ENCODE data around the gene MRI1. TPM values are rescaled to one million over a fixed set of nuclear protein-coding genes. Genes with fewer than 3 reads are reported as not detected.

Gene MRI1
- total RNA-seq, 2 experiments from 2014 or later: 37.1 to 40.8 TPM

DNA sequence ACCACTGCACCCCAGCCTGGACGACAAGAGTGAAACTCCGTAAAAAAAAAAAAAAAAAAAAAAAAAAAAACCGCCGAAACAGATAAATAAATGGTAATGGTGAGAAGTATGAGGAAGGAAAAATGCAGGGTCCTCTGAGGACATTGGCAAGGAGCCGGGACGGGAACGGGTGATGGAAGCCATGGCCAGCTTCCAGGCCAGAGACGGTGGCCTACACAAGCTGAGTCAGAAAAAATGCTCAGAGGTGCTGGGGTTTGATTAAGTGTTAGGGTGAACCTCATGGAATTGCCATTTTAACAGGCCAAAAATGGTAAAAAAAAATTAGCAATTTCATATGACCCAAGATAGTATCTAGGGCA lies 30.1 kb downstream of the MRI1 start:
- Mint-ChIP-seq H3K4me1 (ENCODE audit: low read depth) (peaks cover 29% of the 10 kb centered on the region), H3K4me3 (peak overlapping the region; percentile 96), H3K27ac (peak overlapping the region; percentile 94), H3K36me3 (ENCODE audit: low read depth) (no peaks in the 10 kb centered on the region), H3K9me3 (no peaks in the 10 kb centered on the region), H3K27me3 (no peaks in the 10 kb centered on the region)
- DNase-seq: no peak
- intact Hi-C loops (cut with micrococcal nuclease): no loop called here
- TF ChIP-seq CTCF (IDR thresholded peaks at IDR 0.05): no peak
- no peak for ATAC-seq
- ChIA-PET POLR2A (interaction anchor here (1.0 to 6.7 kb wide), 8 partner anchors 10 to 68 kb away, joined by 3 to 32 read pairs (median 5); partner anchors contain the start of gene C19orf53), CTCF (interaction anchor here (1.2 to 6.2 kb wide), 3 partner anchors 8 to 67 kb away, joined by 3 to 58 read pairs (median 5); no protein-coding TSS in a partner anchor)

DNA sequence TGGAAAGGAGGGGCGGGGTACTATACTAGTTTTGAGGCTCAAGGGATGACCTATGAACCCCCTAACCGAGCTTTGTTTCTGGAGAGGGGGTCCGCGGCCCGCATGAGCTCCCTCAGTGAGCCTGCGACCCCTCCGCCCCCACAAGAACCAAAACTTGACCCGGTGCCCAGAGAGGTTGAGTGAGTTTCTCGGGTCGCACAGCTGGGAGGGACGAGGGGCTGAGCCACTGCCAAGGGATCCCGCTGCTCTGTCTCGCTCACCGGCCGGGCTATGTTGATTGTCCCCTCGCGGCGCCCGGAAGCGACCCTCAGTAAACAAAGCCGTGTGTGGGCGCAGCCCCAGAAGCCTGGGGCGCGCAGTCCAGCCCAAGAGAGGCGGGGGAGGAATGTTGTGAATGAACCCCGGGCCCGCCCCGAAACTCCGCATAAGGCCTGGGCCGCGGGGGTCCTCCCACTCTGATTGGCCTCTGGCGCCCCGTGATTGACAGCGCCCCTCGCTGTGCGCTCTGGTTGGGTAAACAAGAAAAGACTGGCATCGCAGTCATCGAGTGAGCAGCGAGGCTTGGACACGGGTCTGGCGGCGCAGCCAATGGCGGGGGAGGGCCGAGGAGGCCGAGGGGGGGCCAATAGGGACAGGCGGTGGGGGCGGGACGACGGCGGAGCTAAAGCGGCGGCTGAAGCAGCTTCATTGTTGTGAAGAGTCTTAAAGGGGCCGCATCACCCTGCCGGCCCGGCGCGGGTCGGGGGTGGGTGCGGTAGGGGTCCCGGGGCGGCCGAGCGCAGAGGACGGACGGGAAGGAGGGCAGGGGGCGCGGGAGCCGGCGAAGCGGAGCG lies 30.7 kb downstream of the MRI1 start, which contains the start of gene ZSWIM4:
Gene ZSWIM4 (plus strand): TSS at position 687 of the 833 bp plus-strand sequence. CDS start 206 bp downstream, outside the sequence.
- peak within 1 kb of the TSS; percentile 96 for H3K4me3 Mint-ChIP-seq

GRCh38 chr19:13795595-13796300 lies 31.4 kb downstream of the MRI1 start:
- H3K36me3 Mint-ChIP-seq (ENCODE audit: low read depth): no peaks in the 10 kb centered on the region
- no peaks in the 10 kb centered on the region for H3K9me3 Mint-ChIP-seq
- H3K27me3 Mint-ChIP-seq: no peaks in the 10 kb centered on the region
- peak; percentile 24 for DNase-seq
- no peak for TF ChIP-seq CTCF (IDR thresholded peaks at IDR 0.05)
- H3K27ac Mint-ChIP-seq: peak overlapping the region; percentile 83
- ChIA-PET CTCF (interaction anchor here (1.0 to 6.2 kb wide), 6 partner anchors 11 to 341 kb away, joined by 3 to 58 read pairs (median 8); partner anchors contain the start of gene ASF1B), POLR2A (interaction anchor here (1.1 to 6.7 kb wide), 9 partner anchors 12 to 52 kb away, joined by 3 to 32 read pairs (median 6); partner anchors contain the start of gene C19orf53)
- peaks cover 23% of the 10 kb centered on the region for H3K4me1 Mint-ChIP-seq (ENCODE audit: low read depth)
- H3K4me3 Mint-ChIP-seq: peak overlapping the region; percentile 96
- peak; percentile 22 for ATAC-seq
- intact Hi-C loops (cut with micrococcal nuclease): loop anchor here (5.0 kb wide), 1 partner anchor 42 kb away; no protein-coding TSS in a partner anchor

More for the DNA sequence above, 30.7 kb downstream of the MRI1 start, which contains the start of gene ZSWIM4:
- H3K4me1 Mint-ChIP-seq (ENCODE audit: low read depth): peaks cover 29% of the 10 kb centered on the region
- POLR2A ChIA-PET: interaction anchor here (1.0 to 6.7 kb wide), 9 partner anchors 11 to 67 kb away, joined by 3 to 32 read pairs (median 5); partner anchors contain the start of gene C19orf53
- H3K27me3 Mint-ChIP-seq: no peaks in the 10 kb centered on the region
- TF ChIP-seq CTCF (IDR thresholded peaks at IDR 0.05): no peak
- no peaks in the 10 kb centered on the region for H3K36me3 Mint-ChIP-seq (ENCODE audit: low read depth)
- DNase-seq (peak; percentile 98), ATAC-seq (peak; percentile 97)
- peak within 1 kb of the TSS; percentile 94 for H3K27ac Mint-ChIP-seq
- intact Hi-C loops (cut with micrococcal nuclease): loop anchor here (5.0 kb wide), 1 partner anchor 42 kb away; no protein-coding TSS in a partner anchor
- no peaks in the 10 kb centered on the region for H3K9me3 Mint-ChIP-seq
- CTCF ChIA-PET: interaction anchor here (0.5 to 6.2 kb wide), 6 partner anchors 9 to 342 kb away, joined by 3 to 58 read pairs (median 4); partner anchors contain the start of gene ASF1B

GRCh38 chr19:13796301-13797057 lies 32.2 kb downstream of the MRI1 start:
- POLR2A ChIA-PET: interaction anchor here (0.7 to 6.7 kb wide), 8 partner anchors 8 to 51 kb away, joined by 3 to 32 read pairs (median 6); a partner anchor contains a TSS
- Mint-ChIP-seq H3K9me3 (no peaks in the 10 kb centered on the region), H3K36me3 (ENCODE audit: low read depth) (no peaks in the 10 kb centered on the region), H3K4me3 (peak overlapping the region; percentile 82), H3K4me1 (ENCODE audit: low read depth) (peaks cover 23% of the 10 kb centered on the region), H3K27ac (peak overlapping the region; percentile 83), H3K27me3 (no peaks in the 10 kb centered on the region)
- intact Hi-C loops (cut with micrococcal nuclease): loop anchor here (5.0 kb wide), 1 partner anchor 41 kb away; no protein-coding TSS in a partner anchor
- CTCF ChIA-PET: interaction anchor here (1.9 to 6.2 kb wide), 5 partner anchors 12 to 340 kb away, joined by 4 to 58 read pairs (median 10); partner anchors contain the start of gene ASF1B
- TF ChIP-seq CTCF (IDR thresholded peaks at IDR 0.05): no peak
- DNase-seq (peak; percentile 44), ATAC-seq (no peak)
